GM18519 (cell line): ENCODE results near the gene TBC1D21.

Experiments
- ATAC-seq: cut with Tn5 transposase; IDR thresholded peaks from one replicate; pipeline ENCODE4 v1.9.1; 2021; ENCODE audit warnings: mild to moderate bottlenecking, moderate library complexity; ENCODE audit not compliant: unreplicated experiment, low FRiP score

TBC1D21 gene

DNA sequence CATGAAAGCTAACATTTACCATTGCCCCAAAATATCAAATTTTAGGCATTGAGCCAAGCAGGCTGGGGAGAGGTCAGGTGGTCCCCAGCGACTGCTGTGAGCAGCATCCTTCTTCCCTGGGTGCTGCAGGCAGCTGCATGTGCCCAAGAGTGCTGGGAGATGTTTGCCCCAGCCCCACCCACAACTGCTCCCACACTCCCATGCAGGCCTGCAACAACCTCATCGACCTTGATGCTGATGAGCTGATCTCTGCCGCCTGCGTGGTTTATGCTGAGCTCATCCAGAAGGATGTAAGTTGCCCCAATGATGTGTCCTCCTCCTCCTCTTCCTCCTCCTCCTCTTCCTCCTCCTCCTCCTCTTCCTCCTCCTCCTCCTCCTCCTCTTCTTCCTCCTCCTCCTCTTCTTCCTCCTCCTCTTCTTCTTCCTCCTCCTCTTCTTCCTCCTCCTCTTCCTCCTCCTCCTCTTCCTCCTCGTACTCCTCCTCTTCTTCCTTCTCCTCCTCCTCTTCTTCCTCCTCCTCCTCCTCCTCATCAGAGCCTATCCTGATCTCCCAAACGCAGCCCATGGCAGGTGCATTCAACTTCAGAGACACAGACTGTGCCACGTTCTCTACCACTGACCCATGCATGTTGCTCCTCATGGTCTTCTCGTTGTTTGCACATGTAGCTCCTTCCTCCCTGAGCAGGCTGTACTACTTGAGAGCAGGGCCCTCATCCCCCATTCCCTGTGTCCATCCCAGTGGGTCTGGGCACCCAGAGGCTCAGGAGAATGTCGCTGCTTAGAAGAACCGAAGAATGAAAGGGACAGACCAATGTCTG lies 15.1 kb downstream of the TBC1D21 start:
- ATAC-seq: no peak

DNA sequence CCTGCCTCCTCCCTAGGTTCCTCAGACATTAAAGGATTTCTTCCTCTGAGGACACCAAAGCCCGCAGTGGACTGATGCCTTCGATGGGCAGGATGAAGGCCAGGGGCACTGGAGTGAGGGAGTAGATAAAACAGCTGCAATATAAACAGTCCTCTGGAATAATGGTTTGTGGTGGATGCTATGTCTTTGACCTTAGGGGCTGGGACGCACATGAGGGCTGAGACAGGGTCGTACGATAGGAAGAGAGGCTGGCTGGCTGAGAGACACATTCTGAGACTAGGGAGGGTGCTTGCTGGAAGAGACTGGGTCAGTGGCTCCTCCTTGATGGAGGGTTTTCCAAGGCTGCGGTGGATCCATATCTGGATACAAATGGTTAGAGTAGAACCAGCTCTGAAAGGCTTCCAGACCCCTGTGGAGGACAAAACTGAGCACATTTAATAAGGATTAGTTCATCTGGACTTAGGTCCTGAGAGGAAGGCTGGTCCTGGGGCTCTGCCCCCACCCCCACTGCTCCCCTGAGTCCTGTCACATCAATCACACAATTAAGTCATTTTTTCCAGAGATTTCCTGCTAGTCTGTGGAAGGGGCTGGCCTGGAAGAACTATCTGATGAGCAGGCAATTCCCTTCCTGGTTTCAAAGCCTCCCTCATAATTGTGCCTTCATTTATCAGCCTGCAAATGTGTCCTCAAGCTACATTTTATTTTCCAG lies 15.8 kb downstream of the TBC1D21 start:
- ATAC-seq: no peak

DNA sequence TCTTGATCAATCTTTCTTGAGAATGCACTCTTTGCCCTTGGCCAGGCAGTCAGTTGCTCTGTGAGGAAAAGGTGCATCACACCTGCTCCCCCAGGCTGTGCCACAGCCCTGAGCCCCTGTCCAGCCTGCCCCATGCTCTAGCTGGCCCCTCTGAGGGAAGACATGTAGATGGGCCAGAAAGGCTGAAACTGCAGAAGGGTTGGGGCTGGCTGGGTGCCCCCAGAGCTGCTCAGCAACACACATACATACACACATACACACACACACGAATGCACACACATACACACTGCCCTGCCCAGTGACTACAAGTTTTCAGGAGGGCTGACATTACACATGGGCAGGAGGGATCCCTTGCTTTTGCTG lies 16.4 kb downstream of the TBC1D21 start:
- no peak for ATAC-seq

GRCh38 chr15:73891328-73892315 lies 18.3 kb downstream of the TBC1D21 start:
- no peak for ATAC-seq

GRCh38 chr15:73892446-73893226 lies 19.3 kb downstream of the TBC1D21 start:
- ATAC-seq: no peak

GRCh38 chr15:73894133-73894814 lies 20.9 kb downstream of the TBC1D21 start:
- no peak for ATAC-seq

- ATAC-seq: no peak
Observed at GRCh38 chr15:73897441-73898261, 24.3 kb downstream of the TBC1D21 start.

GRCh38 chr15:73899197-73900094 lies 26.1 kb downstream of the TBC1D21 start:
- ATAC-seq: no peak

DNA sequence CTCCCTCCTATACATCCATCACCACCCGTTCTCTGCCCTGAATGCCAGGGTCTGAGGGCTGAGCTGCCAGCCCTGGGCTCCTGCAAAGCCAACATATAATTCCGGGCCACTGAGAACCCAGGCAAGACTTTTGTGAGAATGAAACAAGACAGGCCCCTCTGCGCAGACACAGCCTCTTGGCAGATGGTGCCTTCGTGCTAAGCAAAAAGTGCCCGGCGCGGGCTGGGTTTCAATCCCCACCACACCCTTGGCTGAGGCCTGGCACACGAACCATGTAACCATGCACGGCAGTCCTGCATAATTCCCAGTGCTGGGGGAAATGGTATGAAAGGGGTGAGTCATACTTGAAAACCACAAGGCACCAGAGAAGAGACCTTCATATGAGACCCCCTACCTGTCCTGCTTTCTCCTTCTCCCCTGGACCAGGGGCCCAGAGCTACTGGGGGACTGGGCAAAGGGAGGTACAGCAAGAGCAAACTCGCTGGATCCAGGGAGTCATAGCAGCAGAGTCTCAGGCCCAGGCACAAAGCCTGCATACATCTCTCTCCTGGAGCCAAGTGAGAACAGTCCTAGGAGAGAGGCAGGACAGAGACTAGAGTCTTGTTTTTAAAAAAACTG lies 26.8 kb downstream of the TBC1D21 start:
- no peak for ATAC-seq

- no peak for ATAC-seq
Observed at GRCh38 chr15:73901126-73901810, 27.9 kb downstream of the TBC1D21 start.

- no peak for ATAC-seq
Observed at GRCh38 chr15:73902121-73903020, 29.0 kb downstream of the TBC1D21 start.

DNA sequence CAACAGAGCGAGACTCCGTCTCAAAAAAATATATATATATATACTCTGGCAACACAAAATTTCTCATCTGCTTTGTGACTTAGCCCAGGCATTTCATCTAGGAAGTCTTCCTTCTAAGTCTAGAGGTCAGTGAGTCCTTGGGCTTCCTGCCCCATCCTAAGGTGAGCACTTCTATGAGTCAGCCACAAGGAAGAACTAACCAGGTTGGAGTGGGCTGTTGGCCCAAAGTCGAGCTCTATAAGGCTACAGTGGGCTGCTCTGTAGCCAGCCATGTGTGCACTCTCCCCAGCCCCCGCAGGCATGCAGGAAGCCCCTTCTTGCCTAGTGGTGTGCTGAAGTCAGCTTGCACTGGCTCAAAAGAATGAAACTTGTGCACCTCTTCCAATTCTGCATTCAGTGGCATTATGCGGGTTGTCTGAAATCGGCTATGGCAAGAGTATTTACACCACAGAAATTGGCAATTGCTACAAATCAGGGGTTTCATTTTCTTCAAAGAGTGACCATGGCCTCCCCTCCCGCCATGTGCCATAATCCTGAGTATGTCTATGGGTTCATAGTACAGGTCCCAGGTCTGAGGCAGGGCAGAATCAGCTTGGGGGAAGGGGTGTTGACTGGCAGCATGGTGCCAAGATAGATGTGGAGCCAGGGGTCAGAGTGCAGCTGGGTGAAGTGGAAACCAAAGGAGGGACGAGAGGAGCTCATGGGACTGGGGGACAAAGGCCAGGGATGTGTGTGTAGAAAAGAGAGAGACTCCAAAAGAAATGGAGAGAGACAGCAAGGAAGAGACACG lies 30.9 kb downstream of the TBC1D21 start:
- ATAC-seq: no peak

- no peak for ATAC-seq
Observed at GRCh38 chr15:73905225-73905827, 32.0 kb downstream of the TBC1D21 start.

- ATAC-seq: no peak
Observed at GRCh38 chr15:73906346-73907034, 33.1 kb downstream of the TBC1D21 start.
